Right cardiac atrium (tissue), 5 donors: Measurements from ENCODE around the gene MSL3B.
A peak's percentile ranks its signal among the peaks of the same experiment; 100 is the strongest.

Experiments
- ATAC-seq, 2 donors: fragments of 200-7000 bp; cut with Tn5 transposase; one replicate each; pipeline versions ENCODE4 v1.8.0 to v1.9.1; 2020; ENCODE audit warnings: moderate library complexity in 2 of 2, mild to moderate bottlenecking in 1 of 2
- DNase-seq, 3 donors: peaks; one replicate each; pipeline ENCODE4 v3.0.0-alpha.2; 2020
- H3K27ac ChIP-seq: one replicate; pipeline ENCODE4 v1.5.1; 2013; ENCODE audit warnings: mild to moderate bottlenecking, low read length, control low read depth, moderate library complexity
- H3K27me3 ChIP-seq: one replicate; pipeline ENCODE4 v1.6.1; 2013; ENCODE audit not compliant: control insufficient read depth, insufficient read depth
- H3K4me1 ChIP-seq: one replicate; pipeline ENCODE4 v1.6.1; 2013; ENCODE audit warnings: low read length; ENCODE audit not compliant: control insufficient read depth, insufficient read depth
- H3K4me3 ChIP-seq: one replicate; pipeline ENCODE4 v1.5.1; 2013; ENCODE audit warnings: low read length, control low read depth
- H3K9me3 ChIP-seq: one replicate; pipeline ENCODE4 v1.6.1; 2013; ENCODE audit warnings: low read length; ENCODE audit not compliant: control insufficient read depth
- WGBS: extraction: QIAGEN DNeasy Blood & Tissue Kit; methylation state at CpG from one replicate; pipeline ENCODE4 v1.1.7; 2013; 5-methylcytosine and 5-hydroxymethylcytosine counted together
- intact Hi-C, 4 donors: fragments of 100-400 bp; cut with DNase I; formaldehyde crosslinking; loops; one replicate each; pipeline versions ENCODE4 v1.11.0 to v1.14.0; 2022 to 2023
- donor health status: healthy with polysubstance abuse.
- donor health status: DM: no; HTN: yes; CAD: no.
- donor health status: DM: no; HTN: no; CAD: no.
- donor health status: DM: no; HTN: yes; CAD: no; lungs with severe emphysema.
- donor health status: DM: yes; HTN: yes; CAD: no.

The MSL3B gene

DNA sequence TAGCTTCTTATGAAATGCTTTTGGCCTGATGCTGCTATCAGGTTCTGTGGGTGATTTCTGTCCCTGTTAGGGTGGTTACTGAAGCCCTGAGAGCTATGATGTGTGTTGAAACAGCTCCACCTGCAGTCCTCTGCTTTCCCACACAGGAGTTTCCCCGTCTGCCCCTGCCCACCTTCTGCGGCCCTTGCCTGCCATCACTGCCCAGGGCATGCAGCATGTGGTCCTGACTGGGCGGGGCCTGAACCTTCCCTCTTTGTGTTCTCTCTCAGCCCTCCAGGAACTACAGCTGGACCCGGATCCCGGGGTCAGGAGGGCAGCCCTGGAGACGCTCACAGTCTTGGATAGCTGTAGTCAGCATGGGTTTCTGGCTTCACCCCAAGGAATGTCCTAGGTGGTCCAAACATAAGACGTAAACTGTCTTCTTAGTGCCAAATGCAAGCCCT, 35.3 kb downstream of the MSL3B start:
- ATAC-seq (peak in 1 of 2 donors; percentile 17), DNase-seq (peak in 1 of 3 donors; percentile 11)
- Histone ChIP-seq H3K27ac (no peak overlapping the region), H3K27me3 (no peaks in the 10 kb centered on the region), H3K9me3 (no peaks in the 10 kb centered on the region), H3K4me3 (no peak overlapping the region), H3K4me1 (no peaks in the 10 kb centered on the region)
- WGBS, result 44% methylated on average over 7 of the region's 7 CpGs
- intact Hi-C loops, result no loop called here

DNA sequence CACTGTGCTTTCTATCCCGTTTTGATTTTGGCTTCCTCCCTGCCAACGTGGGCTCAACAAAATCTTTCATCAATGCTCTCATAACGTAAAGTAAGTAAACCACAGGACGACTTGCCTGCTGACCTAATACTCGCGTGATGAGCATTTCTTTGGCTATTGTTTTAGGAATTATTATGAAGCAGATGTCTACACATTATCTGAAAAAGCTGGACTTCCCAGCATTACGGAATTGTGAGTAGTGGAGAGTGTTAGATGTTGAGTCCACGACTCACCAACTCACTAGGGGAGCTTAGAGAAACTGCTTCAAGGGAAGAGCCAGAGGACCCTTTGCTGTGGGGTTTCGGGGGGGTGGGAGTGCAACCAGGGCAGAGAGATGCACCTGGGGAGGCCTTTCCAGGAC, 35.8 kb downstream of the MSL3B start:
- WGBS, result 73% methylated on average over 9 of the region's 9 CpGs
- intact Hi-C loops, result no loop called here
- DNase-seq, result no peak
- Histone ChIP-seq H3K9me3 (no peaks in the 10 kb centered on the region), H3K4me3 (no peak overlapping the region), H3K27me3 (no peaks in the 10 kb centered on the region), H3K4me1 (no peaks in the 10 kb centered on the region), H3K27ac (no peak overlapping the region)
- no peak for ATAC-seq

DNA sequence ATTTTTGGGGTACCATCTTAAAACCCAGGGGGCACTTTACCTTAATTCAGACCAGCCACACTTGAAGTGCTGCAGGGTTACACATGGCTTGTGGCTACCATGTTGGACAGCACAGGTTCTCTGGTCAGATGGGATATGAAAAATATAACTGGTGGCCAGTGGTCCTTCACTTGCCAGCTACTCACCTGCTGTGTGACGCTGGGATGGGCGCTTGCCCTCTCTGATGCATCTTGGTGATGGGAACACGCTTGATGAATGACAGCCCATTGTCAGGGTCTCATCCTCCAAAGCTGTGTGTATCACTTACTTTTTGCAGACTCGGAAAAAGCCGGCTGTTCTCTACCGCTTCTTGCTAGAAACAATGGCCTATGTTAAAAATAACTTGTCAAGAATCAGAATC, 36.3 kb downstream of the MSL3B start:
- no peaks in the 10 kb centered on the region for H3K4me1 ChIP-seq
- 95% methylated on average over 6 of the region's 6 CpGs for WGBS

GRCh38 chr2:233831011-233831721, 37.0 kb downstream of the MSL3B start:
- WGBS, result 80% methylated on average over 14 of the region's 14 CpGs
- intact Hi-C loops, result no loop called here
- H3K27ac ChIP-seq, result no peak overlapping the region
- no peaks in the 10 kb centered on the region for H3K4me1 ChIP-seq
- no peaks in the 10 kb centered on the region for H3K9me3 ChIP-seq
- H3K4me3 ChIP-seq, result no peak overlapping the region
- DNase-seq (peak in 1 of 3 donors; percentile 40), ATAC-seq (peak in 1 of 2 donors; percentile 11)
- no peaks in the 10 kb centered on the region for H3K27me3 ChIP-seq

More for the DNA sequence above, 36.3 kb downstream of the MSL3B start:
- intact Hi-C loops, result no loop called here
- no peak for DNase-seq
- no peak overlapping the region for H3K4me3 ChIP-seq
- no peaks in the 10 kb centered on the region for H3K27me3 ChIP-seq
- no peak overlapping the region for H3K27ac ChIP-seq
- ATAC-seq, result no peak
- no peaks in the 10 kb centered on the region for H3K9me3 ChIP-seq

GRCh38 chr2:233830111-233830802, 37.9 kb downstream of the MSL3B start:
- Histone ChIP-seq H3K27ac (no peak overlapping the region), H3K4me3 (no peak overlapping the region), H3K9me3 (no peaks in the 10 kb centered on the region), H3K27me3 (no peaks in the 10 kb centered on the region), H3K4me1 (no peaks in the 10 kb centered on the region)
- intact Hi-C loops, result no loop called here
- 89% methylated on average over 6 of the region's 6 CpGs for WGBS
- ATAC-seq (no peak), DNase-seq (no peak)

DNA sequence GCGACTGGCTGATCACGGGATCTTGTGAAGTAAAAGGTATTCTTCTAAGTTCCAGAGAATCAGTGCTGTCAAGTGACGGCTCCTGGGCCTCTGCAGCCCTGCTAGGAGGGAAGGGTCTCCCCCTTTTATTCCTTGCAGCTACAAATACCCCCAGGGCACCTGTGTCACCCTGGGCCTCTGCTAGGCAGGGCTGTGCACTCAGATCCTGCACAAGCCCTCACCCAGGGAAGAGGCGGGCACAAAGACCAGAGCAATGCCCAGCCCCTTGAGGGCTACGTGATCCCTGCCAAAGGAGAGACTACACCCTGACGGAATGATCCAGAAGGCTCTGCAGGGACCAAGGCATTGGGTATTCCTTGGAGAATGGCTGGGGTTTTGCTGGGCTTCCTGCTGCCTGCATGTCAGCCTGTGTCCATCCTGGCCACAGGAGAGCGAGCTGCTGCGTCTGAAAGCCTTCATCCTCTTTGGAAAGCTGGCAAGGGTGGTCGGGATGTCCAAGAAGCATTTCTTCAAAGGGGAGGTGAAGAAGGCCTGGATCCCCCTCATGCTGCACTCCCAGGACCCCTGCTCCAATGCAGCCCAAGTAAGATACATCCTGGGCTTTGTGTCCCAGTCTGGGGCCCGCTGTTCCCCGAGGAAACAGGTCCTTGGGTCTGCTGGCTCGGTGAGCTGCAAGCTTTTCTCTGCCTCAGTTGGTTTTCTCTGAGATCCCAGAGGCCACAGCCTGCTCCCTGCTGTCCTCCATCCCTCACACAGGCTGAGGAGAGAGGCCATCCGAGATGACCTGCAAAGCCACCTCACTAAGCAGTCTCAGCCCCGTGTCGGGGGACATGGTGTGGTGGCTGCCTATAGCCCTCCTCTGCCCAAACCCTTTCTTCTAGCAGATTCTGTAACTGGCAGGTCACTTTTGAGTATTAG, 38.7 kb downstream of the MSL3B start:
- ATAC-seq (no peak), DNase-seq (peak in 1 of 3 donors; percentile 16)
- intact Hi-C loops, result no loop called here
- Histone ChIP-seq H3K27ac (no peak overlapping the region), H3K9me3 (no peaks in the 10 kb centered on the region), H3K4me1 (no peaks in the 10 kb centered on the region), H3K27me3 (no peaks in the 10 kb centered on the region), H3K4me3 (no peak overlapping the region)
- 83% methylated on average over 15 of the region's 15 CpGs for WGBS

GRCh38 chr2:233828546-233829192, 39.5 kb downstream of the MSL3B start:
- H3K27me3 ChIP-seq, result no peaks in the 10 kb centered on the region

DNA sequence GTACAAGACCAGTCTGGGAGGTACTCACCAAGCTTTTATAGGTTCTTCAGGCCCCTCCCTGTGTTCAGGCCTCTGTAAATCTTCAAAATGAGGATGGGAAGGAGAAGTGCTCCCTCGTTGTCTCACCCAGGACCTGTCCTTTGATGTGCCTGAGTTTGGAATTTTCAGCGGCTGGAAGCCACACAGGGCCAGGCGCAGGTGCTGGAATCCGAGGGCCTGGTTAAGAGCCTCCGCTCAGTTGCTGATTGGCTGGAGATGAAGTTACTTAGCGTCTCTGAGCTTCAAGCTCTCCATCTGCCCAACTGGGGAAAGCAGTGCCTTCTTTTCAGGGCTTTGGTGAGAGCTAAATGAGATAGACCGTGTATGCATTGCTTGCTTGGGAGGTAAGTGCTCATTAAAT, 43.8 kb downstream of the MSL3B start:
- Histone ChIP-seq H3K4me3 (no peak overlapping the region), H3K27me3 (no peaks in the 10 kb centered on the region), H3K9me3 (no peaks in the 10 kb centered on the region), H3K4me1 (no peaks in the 10 kb centered on the region), H3K27ac (no peak overlapping the region)
- intact Hi-C loops, result no loop called here
- DNase-seq (peak in 1 of 3 donors; percentile 5), ATAC-seq (no peak)
- WGBS, result 67% methylated on average over 7 of the region's 7 CpGs

More at GRCh38 chr2:233828546-233829192, 39.5 kb downstream of the MSL3B start:
- Histone ChIP-seq H3K27ac (no peak overlapping the region), H3K4me1 (no peaks in the 10 kb centered on the region), H3K9me3 (no peaks in the 10 kb centered on the region), H3K4me3 (no peak overlapping the region)
- ATAC-seq (peak; percentile 19 to 35), DNase-seq (peak in 1 of 3 donors; percentile 32)
- intact Hi-C loops, result no loop called here
- WGBS, result 79% methylated on average over 24 of the region's 24 CpGs

DNA sequence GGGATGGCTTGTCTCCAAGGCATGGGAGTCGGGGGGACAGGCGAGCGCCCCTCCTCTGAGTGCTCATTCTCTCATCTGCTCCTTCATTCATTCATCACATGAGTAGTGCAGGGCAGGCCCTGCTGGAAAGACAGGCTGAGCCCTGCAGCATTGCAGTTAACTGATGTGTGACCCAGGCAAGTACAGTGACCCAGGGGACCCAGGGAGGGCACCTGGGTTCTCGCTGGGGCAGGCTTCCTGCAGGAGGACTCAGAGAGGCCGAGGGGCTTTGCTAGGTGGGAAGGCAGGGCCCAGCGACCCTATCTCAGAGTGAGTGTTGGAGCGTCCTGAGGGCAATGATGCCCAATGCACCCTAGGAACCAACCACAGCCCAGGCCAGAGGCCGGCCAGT, 44.5 kb downstream of the MSL3B start:
- ATAC-seq (no peak), DNase-seq (peak in 1 of 3 donors; percentile 30)
- intact Hi-C loops, result no loop called here

GRCh38 chr2:233822781-233823730, 45.1 kb downstream of the MSL3B start:
- ATAC-seq, result peak in 1 of 2 donors; percentile 27
- Histone ChIP-seq H3K4me1 (no peaks in the 10 kb centered on the region), H3K27me3 (no peaks in the 10 kb centered on the region), H3K27ac (no peak overlapping the region), H3K4me3 (no peak overlapping the region), H3K9me3 (no peaks in the 10 kb centered on the region)
- intact Hi-C loops, result no loop called here
- peak in 2 of 3 donors; percentile 25 to 37 for DNase-seq
- 77% methylated on average over 25 of the region's 25 CpGs for WGBS

More for the DNA sequence above, 44.5 kb downstream of the MSL3B start:
- Histone ChIP-seq H3K9me3 (no peaks in the 10 kb centered on the region), H3K27ac (no peak overlapping the region), H3K4me1 (no peaks in the 10 kb centered on the region), H3K4me3 (no peak overlapping the region), H3K27me3 (no peaks in the 10 kb centered on the region)
- 87% methylated on average over 8 of the region's 8 CpGs for WGBS
